ENCODE data around the gene ADGRB2. TPM values are rescaled to one million over a fixed set of nuclear protein-coding genes. Genes with fewer than 3 reads are reported as not detected.

Gene ADGRB2
- total RNA-seq, 1 donor from 2014 or later = 15.8 TPM

DNA sequence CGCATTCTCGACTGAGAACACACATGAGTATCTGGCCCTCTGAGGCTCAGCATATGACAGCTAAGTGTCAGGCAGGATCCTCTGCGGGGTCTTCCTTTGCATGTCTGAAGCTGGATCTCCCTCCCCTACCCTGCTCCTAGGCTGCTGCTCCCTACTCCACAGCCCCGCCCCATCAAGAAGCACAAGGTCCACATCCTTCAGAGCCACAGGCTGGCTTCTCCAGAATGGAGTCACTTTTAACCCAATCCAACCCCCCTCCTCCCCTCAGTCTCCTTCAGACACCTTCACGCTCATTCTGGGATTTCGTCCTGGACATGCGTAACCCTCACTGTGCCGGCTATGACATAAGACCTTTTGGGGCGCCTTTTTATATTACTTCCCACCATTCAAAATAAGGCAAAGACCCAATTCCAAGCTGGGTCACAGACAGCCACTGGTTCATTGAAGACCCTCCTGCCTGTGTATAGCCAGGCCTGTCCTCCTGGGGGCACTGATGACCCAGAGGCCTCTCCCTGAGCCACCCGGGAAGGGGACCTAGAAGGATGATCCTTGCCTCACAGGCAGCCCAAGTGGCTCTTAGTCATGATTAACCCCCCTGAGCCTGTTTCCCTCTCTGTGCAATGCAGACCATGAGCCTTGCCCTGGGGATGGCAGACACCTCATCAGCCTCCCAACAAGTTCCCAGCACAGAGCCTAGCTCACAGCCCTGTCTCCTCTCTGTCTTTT, 4.7 kb downstream of the ADGRB2 start:
- no peak for DNase-seq
- peak overlapping the region; percentile 55 for H3K27ac Mint-ChIP-seq (ENCODE audit: unreplicated experiment)

GRCh38 chr1:31758823-31759222, 5.3 kb downstream of the ADGRB2 start:
- no peak for TF ChIP-seq CTCF (IDR thresholded peaks at IDR 0.05; ENCODE audit: partially characterized antibody, unreplicated experiment)
- no peak for DNase-seq
- H3K27ac Mint-ChIP-seq (ENCODE audit: unreplicated experiment) = no peak overlapping the region
- H3K27me3 Mint-ChIP-seq (ENCODE audit: unreplicated experiment) = peaks cover 12% of the 10 kb centered on the region
- no peaks in the 10 kb centered on the region for H3K36me3 Mint-ChIP-seq (ENCODE audit: unreplicated experiment)
- peaks cover 8% of the 10 kb centered on the region for H3K9me3 Mint-ChIP-seq (ENCODE audit: unreplicated experiment)
- H3K4me1 Mint-ChIP-seq (ENCODE audit: low read depth, unreplicated experiment) = peaks cover 30% of the 10 kb centered on the region
- H3K4me3 Mint-ChIP-seq (ENCODE audit: unreplicated experiment) = peak overlapping the region; percentile 63

More for the DNA sequence above, 4.7 kb downstream of the ADGRB2 start:
- Mint-ChIP-seq H3K27me3 (ENCODE audit: unreplicated experiment) (peaks cover 12% of the 10 kb centered on the region), H3K4me1 (ENCODE audit: low read depth, unreplicated experiment) (peaks cover 30% of the 10 kb centered on the region), H3K9me3 (ENCODE audit: unreplicated experiment) (peaks cover 8% of the 10 kb centered on the region), H3K36me3 (ENCODE audit: unreplicated experiment) (no peaks in the 10 kb centered on the region), H3K4me3 (ENCODE audit: unreplicated experiment) (peak overlapping the region; percentile 63)
- no peak for TF ChIP-seq CTCF (IDR thresholded peaks at IDR 0.05; ENCODE audit: partially characterized antibody, unreplicated experiment)

DNA sequence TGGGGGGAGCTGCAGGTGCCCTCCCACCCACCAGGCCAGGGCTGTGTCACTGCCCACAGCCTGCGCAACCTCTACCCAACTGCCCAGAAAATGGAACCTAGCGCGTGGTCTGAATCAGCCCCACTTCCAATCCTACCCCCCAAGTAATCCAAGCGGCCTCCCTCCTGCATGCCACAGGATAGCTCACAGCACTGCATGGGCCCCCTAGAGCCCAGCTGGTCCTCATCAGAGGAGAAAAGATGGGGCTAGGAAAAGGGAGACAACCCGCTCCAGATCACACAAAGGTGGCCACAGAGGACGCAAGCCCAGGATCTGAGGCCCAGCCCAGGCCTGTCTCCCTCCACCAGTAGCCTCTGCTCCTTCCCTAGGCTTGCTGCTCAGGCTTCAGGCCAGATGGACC, 6.2 kb downstream of the ADGRB2 start:
- Mint-ChIP-seq H3K27ac (ENCODE audit: unreplicated experiment) (no peak overlapping the region), H3K4me3 (ENCODE audit: unreplicated experiment) (no peak overlapping the region), H3K36me3 (ENCODE audit: unreplicated experiment) (no peaks in the 10 kb centered on the region), H3K9me3 (ENCODE audit: unreplicated experiment) (peaks cover 6% of the 10 kb centered on the region), H3K27me3 (ENCODE audit: unreplicated experiment) (peaks cover 10% of the 10 kb centered on the region), H3K4me1 (ENCODE audit: low read depth, unreplicated experiment) (peaks cover 30% of the 10 kb centered on the region)
- no peak for TF ChIP-seq CTCF (IDR thresholded peaks at IDR 0.05; ENCODE audit: partially characterized antibody, unreplicated experiment)
- DNase-seq = no peak

DNA sequence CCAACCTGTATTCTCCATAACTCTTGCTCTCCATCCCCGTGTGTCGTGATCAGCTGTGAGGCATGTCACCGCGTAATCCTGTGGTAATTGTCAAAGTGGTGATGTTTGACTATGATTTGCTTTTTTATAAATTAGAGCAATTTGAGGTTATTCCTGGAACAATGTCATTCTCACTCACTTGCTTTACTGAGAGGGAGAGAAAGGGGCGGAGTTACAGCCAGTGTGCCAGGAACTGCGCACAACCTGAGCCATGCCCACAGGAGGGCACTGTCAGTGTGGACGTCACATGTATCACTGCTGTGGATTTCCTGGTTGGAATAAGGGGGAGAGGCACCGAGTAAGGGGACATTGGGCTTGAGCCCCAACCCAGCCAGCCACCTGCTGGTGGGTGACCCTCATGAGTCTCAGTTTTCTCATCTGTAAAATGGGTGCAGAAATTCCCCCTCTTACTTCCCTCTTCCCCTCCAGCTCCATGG, 6.9 kb downstream of the ADGRB2 start:
- H3K9me3 Mint-ChIP-seq (ENCODE audit: unreplicated experiment) = peaks cover 6% of the 10 kb centered on the region
- peaks cover 32% of the 10 kb centered on the region for H3K4me1 Mint-ChIP-seq (ENCODE audit: low read depth, unreplicated experiment)
- H3K36me3 Mint-ChIP-seq (ENCODE audit: unreplicated experiment) = no peaks in the 10 kb centered on the region
- peaks cover 10% of the 10 kb centered on the region for H3K27me3 Mint-ChIP-seq (ENCODE audit: unreplicated experiment)
- DNase-seq = no peak
- H3K4me3 Mint-ChIP-seq (ENCODE audit: unreplicated experiment) = no peak overlapping the region
- no peak for TF ChIP-seq CTCF (IDR thresholded peaks at IDR 0.05; ENCODE audit: partially characterized antibody, unreplicated experiment)
- no peak overlapping the region for H3K27ac Mint-ChIP-seq (ENCODE audit: unreplicated experiment)

GRCh38 chr1:31756578-31756977, 7.6 kb downstream of the ADGRB2 start:
- Mint-ChIP-seq H3K9me3 (ENCODE audit: unreplicated experiment) (peaks cover 4% of the 10 kb centered on the region), H3K27ac (ENCODE audit: unreplicated experiment) (no peak overlapping the region), H3K4me3 (ENCODE audit: unreplicated experiment) (no peak overlapping the region), H3K27me3 (ENCODE audit: unreplicated experiment) (peaks cover 8% of the 10 kb centered on the region), H3K4me1 (ENCODE audit: low read depth, unreplicated experiment) (peaks cover 30% of the 10 kb centered on the region), H3K36me3 (ENCODE audit: unreplicated experiment) (no peaks in the 10 kb centered on the region)
- TF ChIP-seq CTCF (IDR thresholded peaks at IDR 0.05; ENCODE audit: partially characterized antibody, unreplicated experiment) = no peak
- no peak for DNase-seq

Data from glutamatergic neuron (in vitro differentiated cells).